KG1 (cell line): ENCODE data around the gene SFRP5.

ENCODE experiments used
- DNase-seq: peaks from one replicate; lab custom pipeline; 2025; lab: John Stamatoyannopoulos, UW

SFRP5 gene

GRCh38 chr10:97771913-97772823, at the start of gene SFRP5:
SFRP5 (minus strand) TSS chr10:97771999; CDS start chr10:97771833, 166 bp downstream.
- DNase-seq: no peak

GRCh38 chr10:97820096-97820704, 48.4 kb upstream of the SFRP5 start:
- DNase-seq: no peak

- DNase-seq: no peak
Measured at GRCh38 chr10:97818572-97818971, 46.8 kb upstream of the SFRP5 start.

- no peak for DNase-seq
Measured at GRCh38 chr10:97816609-97817008, 44.8 kb upstream of the SFRP5 start.

- no peak for DNase-seq
Measured at GRCh38 chr10:97814996-97815395, 43.2 kb upstream of the SFRP5 start.

GRCh38 chr10:97813311-97813710, 41.5 kb upstream of the SFRP5 start:
- no peak for DNase-seq

- DNase-seq: no peak
Measured at GRCh38 chr10:97812696-97813095, 40.9 kb upstream of the SFRP5 start.

GRCh38 chr10:97811958-97812357, 40.2 kb upstream of the SFRP5 start:
- DNase-seq: no peak

GRCh38 chr10:97810446-97810845, 38.6 kb upstream of the SFRP5 start:
- DNase-seq: no peak

GRCh38 chr10:97805949-97806348, 34.1 kb upstream of the SFRP5 start:
- DNase-seq: no peak

- DNase-seq: no peak
Measured at GRCh38 chr10:97805096-97805884, 33.5 kb upstream of the SFRP5 start.

- no peak for DNase-seq
Measured at GRCh38 chr10:97801422-97801821, 29.6 kb upstream of the SFRP5 start.

- no peak for DNase-seq
Measured at GRCh38 chr10:97800474-97800873, 28.7 kb upstream of the SFRP5 start.

- no peak for DNase-seq
Measured at GRCh38 chr10:97798958-97799610, 27.3 kb upstream of the SFRP5 start.

GRCh38 chr10:97796651-97797050, 24.9 kb upstream of the SFRP5 start:
- no peak for DNase-seq

- no peak for DNase-seq
Measured at GRCh38 chr10:97795886-97796285, 24.1 kb upstream of the SFRP5 start.

GRCh38 chr10:97791824-97792721, 20.3 kb upstream of the SFRP5 start:
- DNase-seq: peak; percentile 15

GRCh38 chr10:97789770-97790397, 18.1 kb upstream of the SFRP5 start:
- DNase-seq: no peak

- DNase-seq: no peak
Measured at GRCh38 chr10:97788552-97789442, 17.0 kb upstream of the SFRP5 start.
